ENCODE results near the gene CCSAP. TPM values are rescaled to one million over a fixed set of nuclear protein-coding genes. Genes with fewer than 3 reads are reported as not detected.

Gene CCSAP
- total and polyA plus RNA-seq, 10 of the 15 experiments (the other 5 are each of a cell fraction or from before 2014, with no cell fraction given): 0.75 to 3.4 (median 2.8) TPM

GRCh38 chr1:229365569-229365968, 22.7 kb upstream of the CCSAP start (continued):
- TF ChIP-seq CUX1 (IDR thresholded peaks at IDR 0.05; ENCODE audit: insufficient replicate concordance, low read depth, low read length) (no peak), ELK1 (IDR thresholded peaks at IDR 0.05; ENCODE audit: low read depth, low read length) (no peak), ZBTB11 (CRISPR knock-in tag; IDR thresholded peaks at IDR 0.05) (no peak), HDGF (IDR thresholded peaks at IDR 0.05) (no peak), STAT1 (conservative IDR thresholded peaks at IDR 0.05) (no peak), CHD1 (IDR thresholded peaks at IDR 0.05; ENCODE audit: low read depth, low read length) (no peak), BHLHE40 (IDR thresholded peaks at IDR 0.05; ENCODE audit: borderline replicate concordance in 1 of 2, low read depth in 2 of 2, low read length in 1 of 2) (no peak), SPI1 (IDR thresholded peaks at IDR 0.05; ENCODE audit: borderline replicate concordance, insufficient read depth, low read depth, low read length) (no peak), CREM (IDR thresholded peaks at IDR 0.05; ENCODE audit: low read depth) (no peak), EP300 (IDR thresholded peaks at IDR 0.05; ENCODE audit: borderline replicate concordance in 1 of 2, control insufficient read depth in 1 of 2, low read depth in 2 of 2, low read length in 2 of 2) (no peak), LARP7 (IDR thresholded peaks at IDR 0.05) (no peak), BCL3 (IDR thresholded peaks at IDR 0.05; ENCODE audit: borderline replicate concordance, insufficient read depth, low read depth, low read length, poor library complexity, severe bottlenecking) (no peak), YY1 (IDR thresholded peaks at IDR 0.05; ENCODE audit: low read depth, low read length) (no peak), ZBTB33 (IDR thresholded peaks at IDR 0.05) (no peak)

Measured in GM12878 (cell line).